CD4-positive, alpha-beta T cell treated with Interleukin-15 for 4 hours (primary cell): Measurements from ENCODE around the gene LDLRAD4.
A peak's percentile ranks its signal among the peaks of the same experiment; 100 is the strongest.

Source experiments
- DNase-seq: peaks from one replicate; pipeline ENCODE4 v3.0.0-alpha.2; 2020; ENCODE audit warnings: low spot score

The LDLRAD4 gene

DNA sequence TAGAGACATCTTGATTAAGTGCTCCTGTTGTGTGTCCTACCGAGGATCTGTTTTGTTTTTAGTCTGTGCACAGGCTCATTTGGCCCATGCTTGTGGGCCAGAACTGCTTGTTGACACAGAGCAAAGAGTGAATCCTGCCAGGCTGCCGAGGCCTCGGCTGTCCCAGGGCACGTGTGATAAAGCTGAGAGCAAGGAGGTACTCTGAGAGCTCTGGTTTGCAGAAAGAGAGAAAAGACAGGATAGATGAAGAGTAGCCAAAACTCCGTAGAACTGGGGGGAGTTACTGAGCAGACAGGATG is 332.7 kb downstream of the LDLRAD4 start:
- no peak for DNase-seq

DNA sequence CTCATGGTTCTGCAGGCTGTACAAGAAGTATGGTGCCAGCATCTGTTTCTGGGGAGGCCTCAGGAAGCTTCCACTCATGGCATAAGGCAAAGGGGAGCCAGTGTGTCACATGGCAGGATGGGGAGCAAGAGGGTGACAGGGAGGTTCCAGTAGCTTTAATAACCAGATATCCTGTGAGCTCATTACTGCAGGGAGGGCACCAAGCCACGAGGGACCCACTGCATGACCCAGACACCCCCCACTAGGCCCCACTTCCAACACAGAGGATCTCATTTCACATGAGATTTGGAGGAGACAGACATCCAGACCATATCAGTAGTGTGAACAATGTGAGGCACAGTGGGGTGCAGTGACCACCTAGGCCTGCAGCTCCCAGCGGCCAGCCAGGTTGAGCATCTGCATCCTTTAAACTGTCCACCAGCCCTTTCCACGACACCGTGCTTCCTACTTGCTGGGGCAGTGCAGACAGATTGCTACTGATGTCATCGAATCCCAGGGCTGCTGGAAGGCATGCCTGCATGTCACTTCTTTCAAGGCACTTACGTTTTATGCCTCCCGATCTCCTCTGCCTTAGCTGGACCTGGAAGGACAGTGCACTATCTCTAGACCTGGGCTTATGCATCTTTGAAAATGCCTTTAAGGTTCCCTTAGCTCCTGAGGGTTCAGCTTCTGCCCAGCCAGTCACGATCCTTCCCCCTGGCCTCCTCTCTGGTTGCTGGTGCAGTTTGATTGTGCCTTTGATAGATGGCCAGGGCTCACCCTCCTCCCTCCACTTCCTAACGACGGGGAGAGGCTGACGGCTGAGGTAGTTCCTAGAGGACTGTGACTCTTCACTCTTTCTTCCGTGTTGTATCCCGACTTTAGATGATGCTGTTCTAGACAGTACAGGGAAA is 333.5 kb downstream of the LDLRAD4 start:
- DNase-seq, result no peak

DNA sequence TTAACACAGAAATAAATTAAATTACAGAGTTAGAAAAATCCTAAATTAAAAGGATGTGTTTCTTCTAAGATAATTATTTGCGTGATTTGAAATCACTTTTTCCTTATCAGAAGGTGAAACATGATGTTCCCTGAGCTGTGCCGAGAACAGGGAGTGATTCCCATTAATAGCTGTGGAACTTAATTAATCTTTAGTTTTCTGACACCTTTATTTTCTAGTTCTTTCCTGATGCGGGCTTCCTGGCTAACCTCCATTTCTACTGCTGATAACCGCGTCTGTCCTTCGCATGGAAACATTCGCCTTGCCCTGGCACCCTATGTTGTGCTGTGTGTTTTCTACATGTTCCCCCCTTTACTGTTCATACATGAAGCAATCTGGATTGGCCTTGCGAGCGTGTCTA is 334.9 kb downstream of the LDLRAD4 start:
- DNase-seq, result no peak

DNA sequence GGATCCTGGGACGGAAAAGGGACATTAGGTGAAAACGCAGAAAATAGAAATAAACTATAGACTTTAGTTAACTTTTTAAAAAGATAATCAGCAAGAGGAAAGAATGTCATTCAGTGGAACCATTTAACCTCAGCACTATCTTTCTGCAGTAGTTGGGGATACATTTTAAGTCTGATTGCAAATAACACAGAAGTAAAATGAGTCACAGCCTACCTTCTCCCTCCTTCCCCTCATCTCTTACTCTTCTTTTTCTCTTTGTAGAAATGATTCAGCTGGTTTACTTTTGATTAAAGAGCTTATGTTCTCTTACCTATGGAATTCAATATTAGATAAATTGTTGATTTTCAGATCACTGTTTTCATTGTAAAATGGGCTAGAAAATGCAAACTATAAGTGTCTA is 336.6 kb downstream of the LDLRAD4 start:
- no peak for DNase-seq

DNA sequence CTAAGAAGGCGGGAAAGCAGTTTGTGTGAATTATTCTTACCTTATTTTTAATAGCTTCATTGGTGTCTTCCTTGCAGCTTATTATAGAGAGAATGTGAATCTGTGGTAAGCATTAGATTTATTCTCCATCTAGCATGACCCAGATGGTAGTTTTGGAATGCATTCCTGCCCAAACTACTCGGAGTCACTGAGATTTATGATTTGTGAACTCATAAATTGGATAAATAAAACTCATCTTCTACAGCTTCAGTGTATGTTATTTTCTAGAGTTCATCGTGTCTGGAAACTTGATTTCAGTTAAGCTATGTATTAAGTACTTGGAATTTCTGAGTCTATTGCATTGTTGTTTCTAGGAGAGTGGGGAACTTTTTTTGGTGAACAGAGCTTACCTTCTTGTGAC is 337.3 kb downstream of the LDLRAD4 start:
- DNase-seq, result no peak

DNA sequence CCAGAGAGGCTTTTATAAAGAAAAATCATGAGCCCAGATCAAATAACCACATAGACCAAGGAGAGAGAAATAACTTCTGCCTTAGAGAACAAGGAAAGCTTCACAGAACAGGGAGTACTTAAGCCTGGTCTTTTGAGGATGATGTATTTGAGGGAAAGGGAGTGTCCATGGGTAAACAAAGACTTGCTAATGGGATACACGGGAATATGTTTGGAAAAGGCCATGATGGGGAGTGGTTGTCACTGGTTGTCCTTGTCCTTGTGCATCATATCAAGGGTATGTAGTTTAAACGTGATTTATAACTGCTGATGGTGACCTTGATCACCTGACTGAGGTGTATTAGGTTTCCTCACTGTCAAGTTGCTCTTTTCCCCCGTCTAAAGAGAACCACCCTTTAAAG is 337.9 kb downstream of the LDLRAD4 start:
- DNase-seq, result no peak

DNA sequence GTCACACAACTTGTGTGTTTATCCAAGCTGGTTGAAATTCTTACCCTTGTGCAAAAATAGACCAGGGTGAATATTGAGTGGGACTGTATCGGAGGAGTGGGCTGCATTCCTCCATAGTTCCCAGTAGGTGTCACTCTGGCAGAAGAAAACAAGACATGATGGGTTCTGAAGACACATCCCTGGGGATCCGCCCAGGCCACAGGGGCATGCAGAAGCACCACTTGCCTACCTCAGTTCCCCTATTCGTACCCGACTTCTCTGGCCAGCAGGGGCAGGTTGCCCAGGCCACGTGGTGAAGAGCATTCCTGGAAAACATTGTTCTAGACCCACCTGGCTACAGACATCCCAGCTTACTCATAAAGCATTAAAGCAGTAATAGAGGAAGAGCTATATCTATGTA is 339.6 kb downstream of the LDLRAD4 start:
- DNase-seq, result peak; percentile 27

DNA sequence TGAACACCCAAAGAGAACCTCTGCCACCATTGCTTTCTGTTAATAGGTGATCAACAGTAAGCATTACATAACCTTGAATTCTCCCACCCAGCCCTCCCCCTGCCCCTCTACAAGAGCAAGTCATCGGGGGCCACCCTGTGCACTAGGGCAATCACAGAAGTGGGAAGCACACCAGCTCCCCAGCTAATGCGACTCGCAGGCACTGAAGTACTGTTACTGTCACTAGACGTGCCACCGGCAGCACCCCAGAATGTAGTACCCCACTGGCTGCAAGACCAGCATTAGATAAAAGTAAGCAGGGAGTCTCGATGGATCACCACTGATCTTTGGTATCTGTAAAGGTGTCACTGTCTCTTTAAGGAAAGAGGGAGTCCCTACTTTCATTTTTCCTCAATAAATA is 340.2 kb downstream of the LDLRAD4 start:
- no peak for DNase-seq

DNA sequence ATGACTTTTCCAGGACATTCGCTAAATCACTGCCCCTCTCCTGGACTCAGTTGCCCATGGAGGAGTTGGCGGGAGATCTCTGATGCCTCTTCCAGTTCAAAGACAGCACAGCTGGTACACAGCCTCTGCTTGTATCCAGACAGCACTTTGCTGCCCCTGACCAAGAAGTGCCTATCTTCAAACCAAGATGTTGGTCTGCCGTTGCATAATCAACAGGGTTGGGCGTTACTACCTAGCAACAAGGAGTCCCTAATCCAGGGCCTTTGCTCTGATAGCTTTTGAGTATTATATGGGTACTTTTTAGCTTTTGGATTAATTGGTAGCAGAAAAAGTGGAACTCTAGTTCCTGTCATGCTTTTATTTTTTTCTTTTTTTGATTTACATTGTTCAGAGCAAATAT is 341.2 kb downstream of the LDLRAD4 start:
- DNase-seq, result no peak

DNA sequence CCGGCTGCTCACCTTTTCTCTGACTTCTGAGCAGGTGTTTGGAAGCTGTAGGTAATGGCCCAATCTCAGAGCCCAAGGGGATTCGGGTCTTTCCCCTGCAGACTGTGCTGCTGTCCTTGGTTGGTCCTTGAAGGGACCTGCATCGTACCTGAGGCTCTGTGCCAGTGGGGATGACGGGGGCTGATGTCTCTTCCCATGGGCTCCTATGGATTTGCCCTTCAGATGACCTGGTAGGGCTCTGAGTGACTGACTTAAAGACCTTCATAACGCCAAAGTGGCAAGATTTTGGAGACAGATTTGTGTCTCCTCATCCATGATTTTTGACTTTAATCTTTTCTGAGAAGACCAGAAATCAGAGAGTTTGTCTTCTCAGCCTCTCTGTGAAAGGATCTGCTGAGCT is 341.7 kb downstream of the LDLRAD4 start:
- DNase-seq, result no peak

DNA sequence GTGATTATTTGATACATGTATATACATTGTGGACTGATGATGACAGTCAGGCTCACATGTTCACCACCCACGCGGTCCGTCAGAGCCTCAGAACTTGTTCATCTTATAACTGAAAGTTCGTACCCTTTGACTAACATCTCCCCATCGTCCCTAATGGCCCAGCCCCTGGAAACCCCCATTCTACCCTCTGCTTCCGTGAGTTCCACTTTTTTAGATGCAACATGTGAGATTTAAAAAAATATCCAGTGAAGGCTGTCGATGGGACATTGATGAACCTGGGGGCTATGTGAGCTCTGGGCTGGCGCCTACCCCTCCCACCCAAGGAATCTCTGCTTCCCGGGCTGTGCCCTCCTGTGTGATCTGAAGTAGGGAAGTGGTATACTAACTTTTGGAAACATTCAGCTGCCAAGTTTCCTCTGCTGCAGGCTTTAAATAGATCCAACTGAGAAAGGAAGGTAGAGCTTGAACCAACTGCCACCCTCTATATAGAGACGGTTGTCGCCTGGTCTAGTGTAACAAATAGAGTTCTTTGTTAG is 344.0 kb downstream of the LDLRAD4 start:
- peak; percentile 34 for DNase-seq

DNA sequence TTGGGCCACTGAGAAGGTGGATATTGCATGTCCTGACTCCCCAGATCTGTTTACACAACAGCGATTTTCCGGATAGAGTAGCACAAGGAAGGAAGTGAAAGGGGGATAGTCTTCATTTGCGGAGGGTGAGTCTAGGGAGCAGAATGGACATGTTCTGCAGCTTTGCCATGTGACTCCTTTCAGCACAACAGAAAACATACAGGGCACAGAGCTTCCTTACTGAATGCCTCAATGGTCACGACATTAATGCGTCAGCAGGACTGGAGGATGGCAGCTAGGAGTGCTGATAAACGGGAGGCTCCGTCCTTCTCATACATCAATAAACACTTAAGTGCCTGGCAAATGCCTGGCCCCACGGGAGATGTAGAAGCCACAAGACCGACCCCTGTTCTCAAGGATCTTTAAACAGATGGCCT is 344.8 kb downstream of the LDLRAD4 start:
- DNase-seq, result no peak

DNA sequence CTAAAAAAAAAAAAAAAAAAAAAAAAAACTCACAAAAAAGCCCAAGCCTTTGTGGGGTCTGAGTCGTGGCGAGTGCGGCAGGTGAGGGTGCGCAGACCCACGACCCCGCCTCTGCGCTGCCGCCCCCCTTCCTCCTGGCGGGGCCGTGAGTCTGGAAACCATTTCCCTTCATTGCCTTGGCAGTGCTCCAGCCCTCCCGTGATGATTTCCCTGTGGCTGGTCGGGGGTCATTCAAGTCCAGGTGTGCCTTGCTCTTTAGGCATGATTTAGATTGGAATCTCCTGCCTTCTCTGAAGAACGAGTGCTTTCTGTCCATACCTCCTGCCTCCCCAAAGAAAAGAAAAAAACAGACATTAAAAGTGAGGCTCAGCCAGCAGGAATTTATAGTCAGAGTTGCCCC is 346.0 kb downstream of the LDLRAD4 start:
- DNase-seq, result no peak

DNA sequence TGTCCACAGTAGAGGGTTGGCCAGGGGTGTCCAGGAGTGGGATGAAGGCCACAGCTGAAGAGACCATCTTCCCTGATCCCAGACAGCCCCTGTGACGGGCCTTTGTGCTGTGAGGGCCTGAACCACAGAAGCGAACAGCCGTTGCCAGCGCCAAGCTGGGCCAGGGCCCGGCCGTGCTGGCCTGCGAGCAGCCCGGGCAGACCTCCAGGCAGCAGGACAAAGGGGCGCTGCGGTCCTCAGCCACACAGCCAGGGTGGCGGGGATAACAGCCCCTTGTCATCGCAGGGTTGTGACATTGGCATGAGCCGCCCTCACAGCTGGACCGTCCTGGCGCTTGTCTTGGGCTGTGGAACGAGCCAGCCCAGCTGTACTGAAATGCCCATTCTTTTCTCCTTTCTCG is 346.7 kb downstream of the LDLRAD4 start:
- DNase-seq, result no peak

DNA sequence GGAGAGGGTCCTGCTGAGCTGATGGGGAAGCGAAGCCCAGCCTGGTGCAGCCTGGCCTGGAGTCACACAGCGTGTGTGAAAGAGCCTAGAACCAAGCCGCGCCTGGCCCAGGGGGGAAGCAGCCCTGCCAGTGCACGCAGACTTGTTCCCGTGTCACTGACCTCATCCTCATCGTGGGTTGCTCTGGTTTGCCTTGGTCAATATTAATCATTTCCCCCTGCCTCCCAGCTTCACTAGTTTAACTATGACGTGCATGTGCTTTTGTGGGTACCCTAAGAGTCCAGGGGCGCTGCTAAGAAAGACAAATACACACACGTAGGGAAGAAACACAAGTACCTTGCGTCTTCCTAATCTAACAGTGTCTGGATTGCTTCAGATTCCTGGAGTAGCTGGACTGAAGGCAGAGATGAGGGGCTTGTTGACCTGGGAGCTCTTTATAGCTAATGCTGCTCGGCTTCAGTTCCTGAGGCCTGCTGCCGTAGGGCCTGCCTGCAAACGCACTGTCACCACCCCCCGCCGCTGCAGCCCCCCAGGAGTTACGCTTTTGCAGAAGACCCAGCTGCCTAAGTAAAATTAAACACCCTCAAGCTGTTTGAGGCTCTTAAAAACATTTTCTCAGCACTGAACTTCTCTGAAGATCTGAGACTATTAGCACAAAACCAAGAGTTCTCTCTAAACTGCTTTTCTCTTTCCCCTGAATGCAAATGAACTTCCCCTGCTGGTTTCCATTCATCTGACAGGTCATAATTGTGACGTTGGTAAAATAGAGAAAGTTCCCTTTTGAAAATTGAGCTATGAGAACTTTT is 348.6 kb downstream of the LDLRAD4 start:
- peak; percentile 21 for DNase-seq

DNA sequence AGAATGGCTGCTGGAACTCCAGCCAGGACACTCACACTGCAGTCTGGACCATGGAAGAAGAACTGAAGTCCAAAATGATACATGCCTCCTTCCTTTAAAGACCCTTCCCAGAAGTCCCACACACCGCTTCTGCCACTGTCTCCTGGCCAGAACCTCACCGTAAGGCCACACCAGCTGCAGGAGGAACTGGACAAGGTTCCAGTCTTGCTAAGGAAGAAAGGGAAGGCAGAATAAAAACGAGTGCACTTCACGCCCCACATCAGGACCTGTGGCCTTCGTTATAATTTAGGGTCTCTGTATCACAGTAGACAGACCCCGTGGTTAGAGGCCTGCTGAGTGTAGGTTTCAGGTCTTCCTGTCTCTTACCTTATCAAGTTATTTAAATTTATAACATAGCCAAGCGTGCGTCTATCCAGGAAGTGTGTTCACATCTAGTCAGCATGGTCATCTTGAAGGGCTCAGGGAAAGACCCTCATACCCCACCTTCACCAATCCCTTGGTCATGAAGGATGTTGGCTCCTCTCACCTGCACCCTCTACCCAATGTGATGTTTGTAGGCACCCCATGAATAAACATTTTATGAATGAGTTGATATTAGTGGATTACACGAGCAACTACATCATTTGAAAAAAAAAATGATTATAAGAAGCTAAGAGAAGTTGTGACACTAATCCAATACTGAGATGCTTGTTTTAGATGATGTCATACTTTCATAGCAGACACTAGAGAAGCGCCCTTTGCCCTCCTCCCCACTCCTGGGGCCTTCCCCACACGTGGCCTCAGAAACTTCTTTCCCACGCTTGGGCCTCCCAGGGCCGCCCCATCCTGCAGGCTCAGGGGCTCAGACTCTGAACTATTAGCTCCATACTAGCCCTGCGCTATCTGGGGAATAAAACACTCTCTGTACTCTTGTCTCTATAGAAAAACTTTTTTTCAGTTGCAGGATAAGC is 350.2 kb downstream of the LDLRAD4 start:
- peak; percentile 16 for DNase-seq

DNA sequence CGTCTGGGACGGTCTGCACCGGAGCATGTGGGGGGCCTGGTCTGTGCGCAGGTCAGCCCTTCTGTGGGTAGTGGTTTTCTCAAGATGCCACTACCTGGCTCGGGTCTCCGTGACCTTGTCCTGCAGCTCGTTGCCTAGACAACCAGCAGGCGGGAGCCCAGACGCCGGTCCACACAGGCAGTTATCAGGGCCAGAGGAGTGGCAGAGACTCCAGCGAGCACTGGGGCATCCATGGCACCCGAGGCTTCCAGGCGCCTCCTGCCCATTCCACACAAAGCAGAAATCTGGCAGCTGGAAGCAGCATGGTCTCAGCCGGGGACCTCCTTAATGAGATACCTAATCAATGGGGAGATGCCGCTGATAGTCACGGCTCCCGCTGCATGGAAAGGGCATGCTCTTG is 351.7 kb downstream of the LDLRAD4 start:
- DNase-seq, result no peak

DNA sequence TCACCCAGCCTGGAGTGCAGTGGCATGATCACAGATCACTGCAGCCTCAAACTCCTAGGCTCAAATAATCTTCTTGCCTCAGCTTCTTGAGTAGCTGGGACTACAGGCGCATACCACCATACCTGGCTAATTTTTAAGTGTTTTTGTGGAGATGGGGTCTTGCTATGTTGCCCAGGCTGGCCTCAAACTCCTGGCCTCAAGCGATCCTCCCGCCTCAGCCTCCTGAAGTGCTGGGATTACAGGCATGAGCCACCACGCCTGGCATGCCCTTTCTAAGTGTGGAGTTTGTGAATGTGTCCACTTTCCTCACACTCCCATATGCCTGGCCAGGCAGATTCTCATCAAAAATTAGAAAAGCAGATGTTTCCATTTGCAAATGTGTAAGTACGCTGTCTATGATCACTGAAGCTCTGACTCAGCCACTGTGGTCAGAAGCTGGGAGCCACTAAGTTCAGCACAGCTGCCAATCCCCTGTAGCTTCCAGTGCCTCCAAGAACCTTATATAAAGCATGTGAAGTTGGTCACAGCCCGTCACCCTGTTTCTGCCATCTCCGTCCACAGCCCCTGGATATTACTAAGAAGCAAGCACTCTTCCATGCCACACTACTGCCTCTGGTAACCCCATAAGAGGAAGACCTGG is 352.4 kb downstream of the LDLRAD4 start:
- no peak for DNase-seq

DNA sequence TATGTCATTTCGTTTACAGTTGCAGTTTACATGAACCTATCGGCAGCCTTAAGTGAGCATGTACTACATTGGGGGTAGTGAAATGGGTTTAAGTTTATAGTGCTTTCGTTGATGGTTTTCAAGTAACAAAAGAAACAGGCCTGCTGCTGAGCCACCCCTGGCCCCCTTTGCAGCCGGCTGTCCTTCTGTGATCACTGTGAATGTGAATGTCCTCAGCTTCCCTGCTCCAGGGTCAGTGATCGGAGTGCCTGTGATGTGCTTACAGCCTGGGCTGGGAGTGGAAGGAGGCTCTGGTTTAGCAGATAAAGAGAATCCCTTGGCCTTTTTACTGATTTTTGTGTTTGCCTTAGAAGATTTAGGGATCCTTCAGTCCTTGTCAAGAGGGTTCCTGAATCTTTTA is 353.6 kb downstream of the LDLRAD4 start:
- DNase-seq, result no peak

DNA sequence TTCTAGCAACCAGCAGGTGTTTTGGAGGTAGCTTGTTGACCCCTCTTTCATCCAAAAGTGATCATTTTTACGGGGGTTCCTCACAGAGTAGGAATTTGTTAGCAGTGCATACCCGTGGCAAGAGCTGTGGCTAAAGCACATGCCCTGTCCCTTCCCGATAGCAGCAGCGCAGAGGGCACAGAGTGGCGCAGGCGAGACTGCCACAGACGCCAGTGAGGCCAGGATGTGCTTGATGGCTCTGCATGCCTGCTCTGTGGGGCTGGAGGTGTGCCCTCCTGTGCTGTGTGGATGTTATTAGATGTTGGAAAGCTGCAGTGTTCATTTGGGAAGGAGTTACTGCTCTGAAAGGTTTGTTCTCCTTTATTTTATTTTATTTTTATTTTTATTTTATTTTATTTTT is 354.2 kb downstream of the LDLRAD4 start:
- DNase-seq, result no peak

DNA sequence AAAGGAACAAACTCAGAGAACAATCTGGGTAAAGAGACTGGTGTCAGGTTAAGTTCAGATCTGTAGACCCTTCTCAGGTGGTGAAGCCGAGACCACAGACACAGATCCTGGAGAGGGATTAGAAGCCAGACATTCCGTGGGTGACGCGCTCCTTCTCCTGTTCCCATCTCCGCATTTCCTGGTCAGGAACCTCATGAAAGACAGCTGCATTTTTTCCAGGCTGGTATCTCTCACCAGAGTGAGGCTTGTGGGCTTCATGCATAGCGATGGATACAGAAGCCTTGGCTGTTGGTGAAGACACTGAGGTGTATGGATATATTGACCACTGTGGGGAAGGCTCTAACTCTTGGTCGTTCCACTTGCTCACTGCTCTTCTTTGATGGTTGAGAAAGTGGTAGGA is 355.2 kb downstream of the LDLRAD4 start:
- no peak for DNase-seq

DNA sequence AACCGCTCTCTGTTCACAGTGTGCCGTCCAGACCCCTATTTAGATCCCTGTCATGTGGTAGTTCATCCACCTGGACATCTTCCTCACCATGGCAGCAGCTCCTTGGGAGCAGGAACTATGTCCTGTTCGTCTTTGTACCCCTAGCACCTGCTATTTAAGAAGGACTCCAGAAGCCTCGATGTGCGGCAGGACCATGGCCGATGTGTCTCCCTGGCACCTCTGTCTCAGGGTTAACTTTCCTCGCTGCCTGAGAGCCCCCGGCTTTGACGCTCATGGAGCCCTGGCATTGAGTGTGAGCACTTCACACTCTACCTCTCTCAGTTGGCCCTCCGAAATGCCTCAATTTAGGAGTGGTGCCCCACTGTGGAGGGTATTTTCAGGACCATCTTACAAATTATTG is 355.8 kb downstream of the LDLRAD4 start:
- DNase-seq, result no peak
